Measurements from ENCODE around the gene ARHGAP24. TPM values are rescaled to one million over a fixed set of nuclear protein-coding genes. Genes with fewer than 3 reads are reported as not detected.
A peak's percentile ranks its signal among the peaks of the same experiment; 100 is the strongest.

ARHGAP24 gene
- total RNA-seq, 1 donor from 2014 or later, result 1.5 TPM

GRCh38 chr4:85966373-85966772 lies 491.4 kb downstream of the ARHGAP24 start:
- Mint-ChIP-seq H3K4me1 (no peaks in the 10 kb centered on the region), H3K27me3 (ENCODE audit: low read depth) (no peaks in the 10 kb centered on the region), H3K4me3 (no peak overlapping the region), H3K9me3 (no peaks in the 10 kb centered on the region), H3K27ac (ENCODE audit: unreplicated experiment) (no peak overlapping the region), H3K36me3 (ENCODE audit: low read depth) (no peaks in the 10 kb centered on the region)
- no peak for TF ChIP-seq CTCF (conservative IDR thresholded peaks at IDR 0.05)
- DNase-seq (ENCODE audit: low read depth, low spot score), result no peak

- no peak for DNase-seq (ENCODE audit: low read depth, low spot score)
- Mint-ChIP-seq H3K9me3 (no peaks in the 10 kb centered on the region), H3K27ac (ENCODE audit: unreplicated experiment) (no peak overlapping the region), H3K4me3 (no peak overlapping the region), H3K36me3 (ENCODE audit: low read depth) (no peaks in the 10 kb centered on the region), H3K4me1 (no peaks in the 10 kb centered on the region), H3K27me3 (ENCODE audit: low read depth) (no peaks in the 10 kb centered on the region)
- TF ChIP-seq CTCF (conservative IDR thresholded peaks at IDR 0.05), result no peak
These were observed 492.9 kb downstream of the ARHGAP24 start for GRCh38 chr4:85967872-85968271.

- Mint-ChIP-seq H3K27me3 (ENCODE audit: low read depth) (no peaks in the 10 kb centered on the region), H3K36me3 (ENCODE audit: low read depth) (no peaks in the 10 kb centered on the region), H3K4me3 (no peak overlapping the region), H3K27ac (ENCODE audit: unreplicated experiment) (no peak overlapping the region), H3K4me1 (no peaks in the 10 kb centered on the region), H3K9me3 (no peaks in the 10 kb centered on the region)
- TF ChIP-seq CTCF (conservative IDR thresholded peaks at IDR 0.05), result peak; percentile 70
- no peak for DNase-seq (ENCODE audit: low read depth, low spot score)
These were observed 494.2 kb downstream of the ARHGAP24 start for GRCh38 chr4:85968945-85969819.

GRCh38 chr4:85970535-85970934 lies 495.6 kb downstream of the ARHGAP24 start:
- no peak overlapping the region for H3K4me3 Mint-ChIP-seq

GRCh38 chr4:85979276-85979675 lies 504.3 kb downstream of the ARHGAP24 start:
- no peaks in the 10 kb centered on the region for H3K36me3 Mint-ChIP-seq (ENCODE audit: low read depth)
- DNase-seq (ENCODE audit: low read depth, low spot score), result no peak

More at GRCh38 chr4:85970535-85970934, 495.6 kb downstream of the ARHGAP24 start:
- no peaks in the 10 kb centered on the region for H3K27me3 Mint-ChIP-seq (ENCODE audit: low read depth)
- TF ChIP-seq CTCF (conservative IDR thresholded peaks at IDR 0.05), result no peak
- no peaks in the 10 kb centered on the region for H3K9me3 Mint-ChIP-seq
- no peak overlapping the region for H3K27ac Mint-ChIP-seq (ENCODE audit: unreplicated experiment)
- no peaks in the 10 kb centered on the region for H3K4me1 Mint-ChIP-seq
- H3K36me3 Mint-ChIP-seq (ENCODE audit: low read depth), result no peaks in the 10 kb centered on the region
- DNase-seq (ENCODE audit: low read depth, low spot score), result no peak

More at GRCh38 chr4:85979276-85979675, 504.3 kb downstream of the ARHGAP24 start:
- no peaks in the 10 kb centered on the region for H3K4me1 Mint-ChIP-seq
- H3K9me3 Mint-ChIP-seq, result peaks cover 4% of the 10 kb centered on the region
- no peak overlapping the region for H3K4me3 Mint-ChIP-seq
- TF ChIP-seq CTCF (conservative IDR thresholded peaks at IDR 0.05), result no peak
- no peak overlapping the region for H3K27ac Mint-ChIP-seq (ENCODE audit: unreplicated experiment)
- H3K27me3 Mint-ChIP-seq (ENCODE audit: low read depth), result no peaks in the 10 kb centered on the region

All from neural crest cell (in vitro differentiated cells).